Neuronal stem cell (in vitro differentiated cells): Measurements from ENCODE around the gene LACC1.

ENCODE experiments used
- DNase-seq: peaks from one replicate; pipeline ENCODE4 v3.0.0-alpha.2; 2013; ENCODE audit warnings: low spot score
- H2AFZ ChIP-seq: one replicate; pipeline ENCODE4 v1.6.1; 2013; ENCODE audit warnings: mild to moderate bottlenecking, low read length, inconsistent platforms
- H2AK5ac ChIP-seq: 2 replicates; pipeline ENCODE4 v1.6.1; 2013; ENCODE audit warnings: low read depth, mild to moderate bottlenecking, inconsistent platforms, low read length, moderate library complexity, mixed read lengths
- H2BK120ac ChIP-seq: 2 replicates; pipeline ENCODE4 v1.6.1; 2013; ENCODE audit warnings: low read depth, mild to moderate bottlenecking, inconsistent platforms, low read length, moderate library complexity, mixed read lengths
- H2BK12ac ChIP-seq: one replicate; pipeline ENCODE4 v1.6.1; 2013; ENCODE audit warnings: low read length, inconsistent platforms
- H2BK15ac ChIP-seq: 2 replicates; pipeline ENCODE4 v1.6.1; 2013; ENCODE audit warnings: mild to moderate bottlenecking, low read length, inconsistent platforms, mixed read lengths
- H2BK5ac ChIP-seq: one replicate; pipeline ENCODE4 v1.6.1; 2013; ENCODE audit warnings: inconsistent platforms, mild to moderate bottlenecking, low read length, moderate library complexity
- H3K14ac ChIP-seq: one replicate; pipeline ENCODE4 v1.6.1; 2013; ENCODE audit warnings: low read length, inconsistent platforms
- H3K18ac ChIP-seq: 2 replicates; pipeline ENCODE4 v1.6.1; 2013; ENCODE audit warnings: low read length, inconsistent platforms
- H3K23ac ChIP-seq: 2 replicates; pipeline ENCODE4 v1.6.1; 2013; ENCODE audit warnings: low read depth, mild to moderate bottlenecking, mixed read lengths, low read length, inconsistent platforms; ENCODE audit not compliant: poor library complexity
- H3K27ac ChIP-seq: replicated peaks from 3 replicates; pipeline ENCODE4 v1.5.1; 2013; ENCODE audit warnings: low read length, inconsistent platforms
- H3K27me3 ChIP-seq, 3 experiments: 2 replicates each; pipeline ENCODE4 v1.6.1; 2013; ENCODE audit warnings: low read length in 3 of 3, mild to moderate bottlenecking in 2 of 3, inconsistent platforms in 1 of 3, low read depth in 1 of 3, mixed read lengths in 1 of 3, moderate library complexity in 1 of 3; ENCODE audit not compliant: control insufficient read depth in 3 of 3, insufficient read depth in 3 of 3
- H3K36me3 ChIP-seq, 2 donors: replicated peaks in 1 of 2; 2 replicates each; pipeline ENCODE4 v1.6.1; 2013; ENCODE audit warnings: low read length in 2 of 2; ENCODE audit not compliant: control insufficient read depth in 2 of 2, insufficient read depth in 2 of 2
- H3K4ac ChIP-seq: 2 replicates; pipeline ENCODE4 v1.6.1; 2013; ENCODE audit warnings: inconsistent platforms, mild to moderate bottlenecking, low read length, moderate library complexity
- H3K4me1 ChIP-seq, 2 donors: 1 replicate in 1 of 2; 2 replicates in 1 of 2; pipeline ENCODE4 v1.6.1; 2013; ENCODE audit warnings: low read length in 2 of 2, low read depth in 1 of 2; ENCODE audit not compliant: control insufficient read depth in 2 of 2, insufficient read depth in 1 of 2
- H3K4me2 ChIP-seq: one replicate; pipeline ENCODE4 v1.6.1; 2013; ENCODE audit warnings: mild to moderate bottlenecking, low read length, inconsistent platforms; ENCODE audit not compliant: insufficient read depth, poor library complexity, severe bottlenecking
- H3K4me3 ChIP-seq, 2 donors: 2 replicates each; pipeline ENCODE4 v1.5.1; 2013; ENCODE audit warnings: low read length in 2 of 2, mild to moderate bottlenecking in 2 of 2, inconsistent platforms in 1 of 2, moderate library complexity in 1 of 2
- H3K79me1 ChIP-seq: one replicate; pipeline ENCODE4 v1.6.1; 2013; ENCODE audit warnings: low read depth, mild to moderate bottlenecking, inconsistent platforms, low read length, moderate library complexity
- H3K9ac ChIP-seq: one replicate; pipeline ENCODE4 v1.6.1; 2013; ENCODE audit warnings: mild to moderate bottlenecking, low read depth, low read length, inconsistent platforms; ENCODE audit not compliant: poor library complexity
- H3K9me3 ChIP-seq, 2 donors: replicated peaks in 1 of 2; 2 replicates each; pipeline versions ENCODE3 to v1.6.1; 2013; ENCODE audit warnings: low read length in 2 of 2, mild to moderate bottlenecking in 2 of 2, inconsistent platforms in 1 of 2, low read depth in 1 of 2, mixed read lengths in 1 of 2, moderate library complexity in 1 of 2; ENCODE audit not compliant: control insufficient read depth in 2 of 2, insufficient read depth in 1 of 2
- H4K8ac ChIP-seq: one replicate; pipeline ENCODE4 v1.6.1; 2013; ENCODE audit warnings: low read depth, mild to moderate bottlenecking, inconsistent platforms, low read length, moderate library complexity
- H4K91ac ChIP-seq: one replicate; pipeline ENCODE4 v1.6.1; 2013; ENCODE audit warnings: low read length, low read depth, mild to moderate bottlenecking, inconsistent platforms; ENCODE audit not compliant: poor library complexity
- WGBS, 2 donors: extraction: QIAGEN DNeasy Blood & Tissue Kit; methylation state at CpG; one replicate each; pipeline ENCODE4 v1.1.7; 2013; ENCODE audit warnings: missing lambda C conversion rate in 2 of 2, mixed read lengths in 1 of 2; ENCODE audit not compliant: insufficient read length in 2 of 2, insufficient replicate concordance in 1 of 2; ENCODE audit errors: extremely low coverage in 2 of 2; 5-methylcytosine and 5-hydroxymethylcytosine counted together

The LACC1 gene

GRCh38 chr13:43872181-43872580, 7.5 kb upstream of the LACC1 start:
- no peak overlapping the region for H2BK15ac ChIP-seq
- H3K4ac ChIP-seq: no peak overlapping the region
- H2AFZ ChIP-seq: no peak overlapping the region
- WGBS, 2 donors: no CpG with 5 or more reads among the region's 1 CpG
- no peak overlapping the region for H2AK5ac ChIP-seq
- H2BK12ac ChIP-seq: no peak overlapping the region
- no peak overlapping the region for H2BK5ac ChIP-seq
- H3K27me3 ChIP-seq: no peaks in the 10 kb centered on the region
- no peak overlapping the region for H3K27ac ChIP-seq
- H3K36me3 ChIP-seq: no peaks in the 10 kb centered on the region
- DNase-seq: no peak
- no peak overlapping the region for H4K91ac ChIP-seq
- no peak overlapping the region for H3K23ac ChIP-seq
- no peaks in the 10 kb centered on the region for H3K79me1 ChIP-seq
- no peak overlapping the region for H3K9ac ChIP-seq
- H4K8ac ChIP-seq: no peak overlapping the region
- H2BK120ac ChIP-seq: no peak overlapping the region
- H3K9me3 ChIP-seq: no peaks in the 10 kb centered on the region
- H3K18ac ChIP-seq: no peak overlapping the region
- no peak overlapping the region for H3K4me2 ChIP-seq
- H3K4me3 ChIP-seq: no peak overlapping the region
- no peaks in the 10 kb centered on the region for H3K4me1 ChIP-seq
- H3K14ac ChIP-seq: no peak overlapping the region

- H2BK15ac ChIP-seq: no peak overlapping the region
- DNase-seq: no peak
- WGBS, 2 donors: no CpG with 5 or more reads among the region's 2 CpGs
Measured at GRCh38 chr13:43874504-43875092, 5.1 kb upstream of the LACC1 start.

GRCh38 chr13:43876366-43876765, 3.3 kb upstream of the LACC1 start:
- H2BK120ac ChIP-seq: no peak overlapping the region
- no peak overlapping the region for H2BK15ac ChIP-seq
- H3K4me1 ChIP-seq: peaks cover 0 to 4% of the 10 kb centered on the region in 2 donors
- H3K4me2 ChIP-seq: no peak overlapping the region
- H3K14ac ChIP-seq: no peak overlapping the region
- no peak overlapping the region for H2BK12ac ChIP-seq
- no peak overlapping the region for H4K91ac ChIP-seq
- no peak overlapping the region for H2AFZ ChIP-seq
- H3K36me3 ChIP-seq: no peaks in the 10 kb centered on the region
- no peak overlapping the region for H3K23ac ChIP-seq
- no peak overlapping the region for H3K4ac ChIP-seq
- H3K27me3 ChIP-seq: peaks cover 3 to 19% (median 12%) of the 10 kb centered on the region in 3 experiments
- H3K27ac ChIP-seq: no peak overlapping the region
- DNase-seq: no peak
- no peak overlapping the region for H2BK5ac ChIP-seq
- no peaks in the 10 kb centered on the region for H3K79me1 ChIP-seq
- no CpG with 5 or more reads among the region's 2 CpGs for WGBS, 2 donors
- H4K8ac ChIP-seq: no peak overlapping the region
- no peaks in the 10 kb centered on the region for H3K9me3 ChIP-seq
- H2AK5ac ChIP-seq: no peak overlapping the region
- no peak overlapping the region for H3K18ac ChIP-seq
- H3K4me3 ChIP-seq: no peak overlapping the region
- H3K9ac ChIP-seq: no peak overlapping the region

More at GRCh38 chr13:43874504-43875092, 5.1 kb upstream of the LACC1 start:
- H3K14ac ChIP-seq: no peak overlapping the region
- no peak overlapping the region for H2BK5ac ChIP-seq
- H3K4ac ChIP-seq: no peak overlapping the region
- no peak overlapping the region for H2AK5ac ChIP-seq
- H3K4me3 ChIP-seq: no peak overlapping the region
- no peaks in the 10 kb centered on the region for H3K36me3 ChIP-seq
- no peak overlapping the region for H2BK120ac ChIP-seq
- H3K27ac ChIP-seq: no peak overlapping the region
- no peak overlapping the region for H3K9ac ChIP-seq
- no peak overlapping the region for H2AFZ ChIP-seq
- H3K4me2 ChIP-seq: no peak overlapping the region
- no peaks in the 10 kb centered on the region for H3K79me1 ChIP-seq
- H3K9me3 ChIP-seq: no peaks in the 10 kb centered on the region
- peaks cover 0 to 4% of the 10 kb centered on the region in 2 donors for H3K4me1 ChIP-seq
- no peak overlapping the region for H4K8ac ChIP-seq
- H3K27me3 ChIP-seq: peaks cover 0 to 4% (median 0%) of the 10 kb centered on the region in 3 experiments
- H2BK12ac ChIP-seq: no peak overlapping the region
- H3K23ac ChIP-seq: no peak overlapping the region
- H4K91ac ChIP-seq: no peak overlapping the region
- H3K18ac ChIP-seq: no peak overlapping the region

GRCh38 chr13:43877326-43877725, 2.4 kb upstream of the LACC1 start:
- no peak overlapping the region for H3K27ac ChIP-seq
- H3K18ac ChIP-seq: no peak overlapping the region
- H3K4ac ChIP-seq: no peak overlapping the region
- no peak for DNase-seq
- no peak overlapping the region for H2AK5ac ChIP-seq
- no peak overlapping the region for H2BK12ac ChIP-seq
- H3K4me1 ChIP-seq: peaks cover 0 to 4% of the 10 kb centered on the region in 2 donors
- H3K9me3 ChIP-seq: no peaks in the 10 kb centered on the region
- H4K91ac ChIP-seq: no peak overlapping the region
- no peak overlapping the region for H3K4me2 ChIP-seq
- no peak overlapping the region for H4K8ac ChIP-seq
- H2BK15ac ChIP-seq: no peak overlapping the region
- no peak overlapping the region for H3K4me3 ChIP-seq
- H2BK5ac ChIP-seq: no peak overlapping the region
- H3K27me3 ChIP-seq: peaks cover 3 to 20% (median 12%) of the 10 kb centered on the region in 3 experiments
- H3K36me3 ChIP-seq: no peaks in the 10 kb centered on the region
- H3K23ac ChIP-seq: no peak overlapping the region
- H2BK120ac ChIP-seq: no peak overlapping the region
- no peak overlapping the region for H3K9ac ChIP-seq
- no peak overlapping the region for H3K14ac ChIP-seq
- H2AFZ ChIP-seq: no peak overlapping the region
- H3K79me1 ChIP-seq: no peaks in the 10 kb centered on the region
